Neural cell (in vitro differentiated cells): ENCODE results near the gene WFDC12.

ENCODE experiments used
- CTCF ChIP-seq: fragments of 450-650 bp; IDR thresholded peaks from 2 replicates; pipeline ENCODE4 v1.5.1; 2014; ENCODE audit warnings: antibody characterized with exemption, mild to moderate bottlenecking, moderate library complexity; ENCODE audit not compliant: poor library complexity, severe bottlenecking
- EZH2 ChIP-seq: fragments of 200-600, 300-800 bp; shearing (Covaris generic), sonication (generic); IDR thresholded peaks from 2 replicates; pipeline ENCODE4 v1.6.1; 2014; ENCODE audit warnings: antibody characterized with exemption, low read length, borderline replicate concordance, mild to moderate bottlenecking; ENCODE audit not compliant: insufficient read depth, poor library complexity, severe bottlenecking
- MXI1 ChIP-seq: fragments of 450-650 bp; conservative IDR thresholded peaks from 2 replicates; pipeline ENCODE4 v1.6.1; 2014; ENCODE audit warnings: antibody characterized with exemption, mild to moderate bottlenecking; ENCODE audit not compliant: poor library complexity, severe bottlenecking
- RAD21 ChIP-seq: fragments of 450-650 bp; conservative IDR thresholded peaks from 2 replicates; pipeline ENCODE4 v1.6.1; 2014; ENCODE audit warnings: antibody characterized with exemption, mild to moderate bottlenecking, moderate library complexity
- REST ChIP-seq: IDR thresholded peaks from 2 replicates; pipeline ENCODE4 v1.6.1; 2012; ENCODE audit warnings: borderline replicate concordance
- SMC3 ChIP-seq: fragments of 450-650 bp; conservative IDR thresholded peaks from 2 replicates; pipeline ENCODE4 v1.6.1; 2014; ENCODE audit warnings: antibody characterized with exemption, mild to moderate bottlenecking, moderate library complexity; ENCODE audit not compliant: poor library complexity
- TAF1 ChIP-seq: IDR thresholded peaks from 2 replicates; pipeline ENCODE4 v1.6.1; 2012; ENCODE audit warnings: low read depth

GRCh38 chr20:45104786-45105185 lies 19.5 kb downstream of the WFDC12 start:
- TF ChIP-seq RAD21 (no peak), CTCF (no peak), MXI1 (no peak), REST (no peak), TAF1 (no peak), SMC3 (no peak), EZH2 (no peak)
